Astrocyte (in vitro differentiated cells and primary cell): ENCODE data around the gene ATN1.

Source experiments
- CTCF ChIP-seq: IDR thresholded peaks from 2 replicates; pipeline ENCODE4 v1.5.1; 2011; ENCODE audit warnings: low read depth, mild to moderate bottlenecking, inconsistent platforms, low read length, moderate library complexity; ENCODE audit not compliant: insufficient read depth
- EZH2 ChIP-seq: IDR thresholded peaks from 2 replicates; pipeline ENCODE4 v1.6.1; 2012; ENCODE audit warnings: mild to moderate bottlenecking, low read length, inconsistent platforms; ENCODE audit not compliant: insufficient read depth

GRCh38 chr12:6957741-6958608 is 30.2 kb downstream of the ATN1 start:
- TF ChIP-seq CTCF (no peak), EZH2 (no peak)
